DND-41 (cell line): ENCODE measurements around the gene ELOVL6.

ENCODE experiments used
- ATAC-seq: fragments of 200-7000 bp; cut with Tn5 transposase; 3 replicates; pipeline ENCODE4 v1.9.1; 2021; ENCODE audit warnings: low read depth; ENCODE audit not compliant: insufficient read depth
- DNase-seq: peaks from one replicate; pipeline ENCODE4 v3.0.0-alpha.2; 2020
- H2AFZ ChIP-seq: 2 replicates; pipeline ENCODE4 v1.6.0; 2012; ENCODE audit warnings: low read depth, low read length
- H3K27ac ChIP-seq: 2 replicates; pipeline ENCODE4 v1.5.1; 2012; ENCODE audit warnings: low read length, inconsistent platforms
- H3K27me3 ChIP-seq: fragments of 200-600 bp; sonication (generic); 2 replicates; pipeline ENCODE4 v1.6.0; 2012; ENCODE audit warnings: low read length, mild to moderate bottlenecking, inconsistent platforms; ENCODE audit not compliant: insufficient read depth, poor library complexity
- H3K36me3 ChIP-seq: 2 replicates; pipeline ENCODE4 v1.5.1; 2012; ENCODE audit warnings: low read length, inconsistent platforms; ENCODE audit not compliant: insufficient read depth
- H3K4me1 ChIP-seq: 2 replicates; pipeline ENCODE4 v1.5.1; 2012; ENCODE audit warnings: mild to moderate bottlenecking, low read length; ENCODE audit not compliant: insufficient read depth
- H3K4me2 ChIP-seq: 2 replicates; pipeline ENCODE4 v1.6.0; 2012; ENCODE audit warnings: mild to moderate bottlenecking, moderate library complexity, low read length, inconsistent platforms; ENCODE audit not compliant: insufficient read depth
- H3K4me3 ChIP-seq, 2 experiments: fragments of 200-600 bp in 1 of 2; shearing (Covaris generic) in 1 of 2; 2 replicates each; pipeline ENCODE4 v1.5.1; 2012 to 2016; ENCODE audit warnings: inconsistent platforms in 2 of 2, low read length in 2 of 2, mild to moderate bottlenecking in 2 of 2, low read depth in 1 of 2, moderate library complexity in 1 of 2
- H3K79me2 ChIP-seq: 2 replicates; pipeline ENCODE4 v1.6.0; 2012; ENCODE audit warnings: low read length, inconsistent platforms; ENCODE audit not compliant: insufficient read depth
- H3K9ac ChIP-seq: 2 replicates; pipeline ENCODE4 v1.6.0; 2012; ENCODE audit warnings: low read depth, mild to moderate bottlenecking, inconsistent platforms, low read length, moderate library complexity
- H3K9me3 ChIP-seq: 2 replicates; pipeline ENCODE4 v1.5.1; 2012; ENCODE audit warnings: low read length, moderate library complexity, mild to moderate bottlenecking, inconsistent platforms; ENCODE audit not compliant: insufficient read depth, severe bottlenecking
- H4K20me1 ChIP-seq: 2 replicates; pipeline ENCODE4 v1.6.0; 2012; ENCODE audit warnings: low read length; ENCODE audit not compliant: insufficient read depth
- EZH2 ChIP-seq: IDR thresholded peaks from 3 replicates; pipeline ENCODE4 v1.6.1; 2012; ENCODE audit warnings: borderline replicate concordance, low read depth, mild to moderate bottlenecking, moderate library complexity, low read length, inconsistent platforms; ENCODE audit not compliant: severe bottlenecking
- TF ChIP-seq, protein P1 (sequence below): IDR thresholded peaks from 2 replicates; pipeline ENCODE4 v1.5.1; 2012; ENCODE audit warnings: borderline replicate concordance, low read length, moderate library complexity, mild to moderate bottlenecking; ENCODE audit not compliant: poor library complexity, severe bottlenecking; ENCODE audit errors: extremely low read depth

ELOVL6 gene

DNA sequence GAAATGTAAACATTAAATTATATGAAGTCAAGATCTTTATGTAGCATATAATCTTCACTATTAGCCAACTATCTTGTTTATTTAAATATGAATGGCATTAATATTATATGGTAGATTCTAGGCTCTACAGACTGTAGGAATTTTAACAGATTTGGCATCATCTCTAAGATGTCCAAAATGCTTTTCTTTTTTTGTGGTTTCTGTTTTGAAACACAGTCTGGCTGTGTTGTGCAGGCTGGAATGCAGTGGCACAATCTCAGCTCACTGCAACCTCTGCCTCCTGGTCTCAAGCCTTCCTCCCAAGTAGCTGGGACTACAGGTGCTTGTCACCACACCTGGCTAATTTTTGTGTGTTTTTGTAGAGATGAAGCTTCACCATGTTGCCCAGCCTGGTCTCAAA, 76.2 kb downstream of the ELOVL6 start:
- H3K4me2 ChIP-seq = no peak overlapping the region
- H3K79me2 ChIP-seq = peaks cover 22% of the 10 kb centered on the region; the same call in 1 of the 2 replicates
- H3K4me3 ChIP-seq = no peak overlapping the region
- H3K9ac ChIP-seq = no peak overlapping the region
- H3K27me3 ChIP-seq = no peaks in the 10 kb centered on the region
- ATAC-seq (no peak), DNase-seq (no peak)
- H4K20me1 ChIP-seq = no peaks in the 10 kb centered on the region; the same call in 1 of the 2 replicates
- H2AFZ ChIP-seq = no peak overlapping the region
- TF ChIP-seq, protein P1, sequence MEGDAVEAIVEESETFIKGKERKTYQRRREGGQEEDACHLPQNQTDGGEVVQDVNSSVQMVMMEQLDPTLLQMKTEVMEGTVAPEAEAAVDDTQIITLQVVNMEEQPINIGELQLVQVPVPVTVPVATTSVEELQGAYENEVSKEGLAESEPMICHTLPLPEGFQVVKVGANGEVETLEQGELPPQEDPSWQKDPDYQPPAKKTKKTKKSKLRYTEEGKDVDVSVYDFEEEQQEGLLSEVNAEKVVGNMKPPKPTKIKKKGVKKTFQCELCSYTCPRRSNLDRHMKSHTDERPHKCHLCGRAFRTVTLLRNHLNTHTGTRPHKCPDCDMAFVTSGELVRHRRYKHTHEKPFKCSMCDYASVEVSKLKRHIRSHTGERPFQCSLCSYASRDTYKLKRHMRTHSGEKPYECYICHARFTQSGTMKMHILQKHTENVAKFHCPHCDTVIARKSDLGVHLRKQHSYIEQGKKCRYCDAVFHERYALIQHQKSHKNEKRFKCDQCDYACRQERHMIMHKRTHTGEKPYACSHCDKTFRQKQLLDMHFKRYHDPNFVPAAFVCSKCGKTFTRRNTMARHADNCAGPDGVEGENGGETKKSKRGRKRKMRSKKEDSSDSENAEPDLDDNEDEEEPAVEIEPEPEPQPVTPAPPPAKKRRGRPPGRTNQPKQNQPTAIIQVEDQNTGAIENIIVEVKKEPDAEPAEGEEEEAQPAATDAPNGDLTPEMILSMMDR = no peak
- no peak for TF ChIP-seq EZH2
- H3K36me3 ChIP-seq = peaks cover 7% of the 10 kb centered on the region
- H3K9me3 ChIP-seq = no peaks in the 10 kb centered on the region
- peaks cover 19% of the 10 kb centered on the region for H3K4me1 ChIP-seq
- no peak overlapping the region for H3K27ac ChIP-seq

DNA sequence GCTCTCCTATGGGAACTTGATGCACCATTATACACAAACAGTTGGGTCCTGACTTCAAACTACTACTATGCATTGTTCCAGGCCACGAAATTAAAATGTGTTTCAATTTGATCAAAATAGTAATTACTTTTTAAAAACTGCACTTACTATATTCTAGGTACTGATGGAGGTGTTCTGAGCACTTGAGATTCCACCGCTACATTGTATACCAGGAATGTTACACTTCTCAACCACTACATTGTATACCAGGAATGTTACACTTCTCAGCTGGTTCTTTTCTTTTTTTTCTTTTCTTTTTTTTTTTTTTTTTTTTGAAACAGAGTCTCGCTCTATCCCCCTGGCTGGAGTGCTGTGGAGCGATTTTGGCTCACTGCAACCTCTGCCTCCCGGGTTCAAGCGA, 77.9 kb downstream of the ELOVL6 start:
- Histone ChIP-seq H2AFZ (no peak overlapping the region), H3K4me3 (no peak overlapping the region), H3K4me1 (peaks cover 19% of the 10 kb centered on the region), H3K36me3 (peaks cover 7% of the 10 kb centered on the region), H3K27me3 (no peaks in the 10 kb centered on the region), H4K20me1 (no peaks in the 10 kb centered on the region; the same call in 1 of the 2 replicates), H3K27ac (no peak overlapping the region), H3K9me3 (no peaks in the 10 kb centered on the region), H3K4me2 (no peak overlapping the region), H3K9ac (no peak overlapping the region), H3K79me2 (peaks cover 14% of the 10 kb centered on the region; the same call in 1 of the 2 replicates)
- TF ChIP-seq EZH2 = no peak
- TF ChIP-seq, protein P1 = no peak
- DNase-seq = no peak
- ATAC-seq = no peak

DNA sequence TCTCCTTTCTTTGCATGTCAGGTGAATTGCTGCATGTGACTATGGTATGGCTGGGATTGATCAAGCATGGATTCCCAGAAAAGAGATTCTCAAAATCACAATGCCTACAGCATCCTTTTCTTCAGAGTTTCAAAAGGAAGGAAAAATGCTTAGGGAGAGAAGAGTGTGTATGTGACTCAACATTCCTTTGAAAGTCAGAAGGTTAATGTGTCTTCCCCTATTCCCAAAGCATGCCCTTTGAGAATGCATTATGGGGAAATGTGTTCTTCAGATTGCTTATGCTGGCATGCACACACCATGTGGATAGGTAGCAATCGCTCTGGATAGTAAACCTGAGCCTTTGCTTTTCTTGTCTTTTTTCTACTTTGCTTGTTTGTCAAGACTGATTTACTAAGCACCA, 78.5 kb downstream of the ELOVL6 start:
- no peaks in the 10 kb centered on the region; the same call in 1 of the 2 replicates for H4K20me1 ChIP-seq
- H3K79me2 ChIP-seq = peaks cover 14% of the 10 kb centered on the region; the same call in 1 of the 2 replicates
- H3K9ac ChIP-seq = no peak overlapping the region
- H2AFZ ChIP-seq = no peak overlapping the region; the same call in 1 of the 2 replicates
- H3K9me3 ChIP-seq = no peaks in the 10 kb centered on the region
- no peaks in the 10 kb centered on the region for H3K27me3 ChIP-seq
- H3K4me3 ChIP-seq = no peak overlapping the region; a peak in 1 of 4 replicates
- ATAC-seq (peak; percentile 28; the same call in 1 of the 3 replicates), DNase-seq (no peak)
- H3K4me2 ChIP-seq = peak overlapping the region; percentile 41; the same call in 1 of the 2 replicates
- H3K27ac ChIP-seq = peak overlapping the region; percentile 53
- H3K4me1 ChIP-seq = peaks cover 19% of the 10 kb centered on the region
- TF ChIP-seq, protein P1 = no peak
- no peak for TF ChIP-seq EZH2
- H3K36me3 ChIP-seq = peaks cover 7% of the 10 kb centered on the region
